GM12878 (cell line): ENCODE results near the gene CFAP65.

Source experiments
- CEBPB ChIP-seq, 2 experiments: fragments of 150-350 bp in 1 of 2; IDR thresholded peaks; 2 replicates each; pipeline ENCODE4 v1.6.1; 2012 to 2014; ENCODE audit warnings: low read depth in 2 of 2, low read length in 2 of 2, borderline replicate concordance in 1 of 2, inconsistent platforms in 1 of 2
- CTCF ChIP-seq, 3 experiments: IDR thresholded peaks in 2 of 3; conservative IDR thresholded peaks in 1 of 3; 2 replicates each; pipeline ENCODE4 v1.5.1; 2011; ENCODE audit warnings: low read depth in 3 of 3, low read length in 3 of 3, mild to moderate bottlenecking in 3 of 3, control low read depth in 2 of 3, moderate library complexity in 2 of 3, inconsistent platforms in 1 of 3, mixed read lengths in 1 of 3; ENCODE audit not compliant: control insufficient read depth in 2 of 3, insufficient read depth in 1 of 3; ENCODE audit errors: extremely low read depth in 1 of 3
- EP300 ChIP-seq, 2 experiments: fragments of 150-350 bp in 1 of 2; IDR thresholded peaks; 2 replicates each; pipeline ENCODE4 v1.6.1; 2011 to 2012; ENCODE audit warnings: low read depth in 2 of 2, low read length in 2 of 2, borderline replicate concordance in 1 of 2, improper control_type of control experiment in 1 of 2, inconsistent platforms in 1 of 2; ENCODE audit not compliant: control insufficient read depth in 1 of 2
- HDGF ChIP-seq: fragments of 450-650 bp; IDR thresholded peaks from 2 replicates; pipeline ENCODE4 v1.6.1; 2016; ENCODE audit warnings: antibody characterized with exemption
- USF2 ChIP-seq: IDR thresholded peaks from 2 replicates; pipeline ENCODE4 v1.6.1; 2011; ENCODE audit warnings: low read depth, low read length, improper control_type of control experiment, borderline replicate concordance

- TF ChIP-seq HDGF (no peak), CTCF (IDR thresholded peaks at IDR 0.05 in 2 of 3, conservative IDR thresholded peaks at IDR 0.05 in 1 of 3; ENCODE audit: control insufficient read depth in 2 of 3, extremely low read depth in 1 of 3, insufficient read depth in 1 of 3, low read depth in 3 of 3, low read length in 3 of 3) (no peak), USF2 (no peak), CEBPB (IDR thresholded peaks at IDR 0.05; ENCODE audit: borderline replicate concordance in 1 of 2, low read depth in 2 of 2, low read length in 2 of 2) (no peak), EP300 (IDR thresholded peaks at IDR 0.05; ENCODE audit: borderline replicate concordance in 1 of 2, control insufficient read depth in 1 of 2, low read depth in 2 of 2, low read length in 2 of 2) (no peak)
Measured at GRCh38 chr2:219059375-219059724, 18.0 kb upstream of the CFAP65 start.
